Measurements from ENCODE around the gene DTX3. TPM values are rescaled to one million over a fixed set of nuclear protein-coding genes. Genes with fewer than 3 reads are reported as not detected.

DTX3 gene
- total and polyA plus RNA-seq, 9 donors, result 37.9 to 75.2 (median 56.2) TPM

DNA sequence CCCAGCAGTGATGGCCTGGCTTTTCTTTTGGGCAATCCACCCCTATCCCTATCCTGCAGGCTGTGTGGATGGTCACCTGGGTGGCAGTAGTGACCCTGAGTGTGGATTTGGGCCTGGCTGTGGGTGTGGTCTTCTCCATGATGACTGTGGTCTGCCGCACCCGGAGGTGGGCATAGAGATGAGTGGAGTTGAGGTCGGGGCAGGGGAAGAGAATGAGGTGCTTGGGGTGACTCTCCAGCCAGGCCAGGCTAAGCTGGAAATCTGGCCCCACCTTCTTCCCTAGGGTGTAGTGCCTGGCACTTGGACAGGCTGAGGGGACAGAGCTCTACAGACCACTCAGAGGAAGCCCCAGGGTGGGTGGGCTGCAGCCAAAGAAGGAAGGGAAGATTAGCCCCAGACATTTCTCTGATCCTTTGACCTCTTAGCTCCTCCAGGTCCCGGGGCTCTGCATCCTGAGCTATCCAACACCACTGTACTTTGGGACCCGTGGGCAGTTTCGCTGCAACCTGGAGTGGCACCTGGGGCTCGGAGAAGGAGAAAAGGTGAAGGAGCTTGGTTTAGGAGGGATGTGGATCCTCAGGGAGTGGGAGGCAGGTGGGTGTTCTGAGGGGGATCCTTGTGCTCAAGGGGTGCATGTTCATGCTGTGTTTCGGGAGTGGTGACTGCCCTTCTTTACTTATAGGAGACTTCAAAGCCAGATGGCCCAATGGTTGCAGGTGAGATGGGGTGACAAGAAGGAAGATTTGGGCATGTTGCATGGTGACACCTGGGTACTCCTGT is 20.0 kb downstream of the DTX3 start:
- no peak for TF ChIP-seq EP300 (IDR thresholded peaks at IDR 0.05)
- TF ChIP-seq, protein P1, sequence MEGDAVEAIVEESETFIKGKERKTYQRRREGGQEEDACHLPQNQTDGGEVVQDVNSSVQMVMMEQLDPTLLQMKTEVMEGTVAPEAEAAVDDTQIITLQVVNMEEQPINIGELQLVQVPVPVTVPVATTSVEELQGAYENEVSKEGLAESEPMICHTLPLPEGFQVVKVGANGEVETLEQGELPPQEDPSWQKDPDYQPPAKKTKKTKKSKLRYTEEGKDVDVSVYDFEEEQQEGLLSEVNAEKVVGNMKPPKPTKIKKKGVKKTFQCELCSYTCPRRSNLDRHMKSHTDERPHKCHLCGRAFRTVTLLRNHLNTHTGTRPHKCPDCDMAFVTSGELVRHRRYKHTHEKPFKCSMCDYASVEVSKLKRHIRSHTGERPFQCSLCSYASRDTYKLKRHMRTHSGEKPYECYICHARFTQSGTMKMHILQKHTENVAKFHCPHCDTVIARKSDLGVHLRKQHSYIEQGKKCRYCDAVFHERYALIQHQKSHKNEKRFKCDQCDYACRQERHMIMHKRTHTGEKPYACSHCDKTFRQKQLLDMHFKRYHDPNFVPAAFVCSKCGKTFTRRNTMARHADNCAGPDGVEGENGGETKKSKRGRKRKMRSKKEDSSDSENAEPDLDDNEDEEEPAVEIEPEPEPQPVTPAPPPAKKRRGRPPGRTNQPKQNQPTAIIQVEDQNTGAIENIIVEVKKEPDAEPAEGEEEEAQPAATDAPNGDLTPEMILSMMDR (IDR thresholded peaks at IDR 0.05), result no peak
- TF ChIP-seq POLR2A (IDR thresholded peaks at IDR 0.05), result no peak
- no peak overlapping the region for H3K4me3 ChIP-seq
- H3K36me3 ChIP-seq, result no peaks in the 10 kb centered on the region
- intact Hi-C loops (cut with DNase I), result loop anchor here in 2 of 4 donors (5.0 to 10.0 kb wide), 2 partner anchors 167 to 170 kb away; partner anchors contain the start of genes GLI1 (in 2 of the 2) and INHBE (in 2 of the 2)
- H3K9me3 ChIP-seq, result no peaks in the 10 kb centered on the region
- no peak for DNase-seq
- H3K27me3 ChIP-seq, result no peaks in the 10 kb centered on the region
- peaks cover 7% of the 10 kb centered on the region for H3K4me1 ChIP-seq (ENCODE audit: insufficient read depth)
- WGBS, 3 donors, result 79 to 84% (median 82%) methylated on average over 8 of the region's 8 CpGs
- H3K27ac ChIP-seq, result no peak overlapping the region

DNA sequence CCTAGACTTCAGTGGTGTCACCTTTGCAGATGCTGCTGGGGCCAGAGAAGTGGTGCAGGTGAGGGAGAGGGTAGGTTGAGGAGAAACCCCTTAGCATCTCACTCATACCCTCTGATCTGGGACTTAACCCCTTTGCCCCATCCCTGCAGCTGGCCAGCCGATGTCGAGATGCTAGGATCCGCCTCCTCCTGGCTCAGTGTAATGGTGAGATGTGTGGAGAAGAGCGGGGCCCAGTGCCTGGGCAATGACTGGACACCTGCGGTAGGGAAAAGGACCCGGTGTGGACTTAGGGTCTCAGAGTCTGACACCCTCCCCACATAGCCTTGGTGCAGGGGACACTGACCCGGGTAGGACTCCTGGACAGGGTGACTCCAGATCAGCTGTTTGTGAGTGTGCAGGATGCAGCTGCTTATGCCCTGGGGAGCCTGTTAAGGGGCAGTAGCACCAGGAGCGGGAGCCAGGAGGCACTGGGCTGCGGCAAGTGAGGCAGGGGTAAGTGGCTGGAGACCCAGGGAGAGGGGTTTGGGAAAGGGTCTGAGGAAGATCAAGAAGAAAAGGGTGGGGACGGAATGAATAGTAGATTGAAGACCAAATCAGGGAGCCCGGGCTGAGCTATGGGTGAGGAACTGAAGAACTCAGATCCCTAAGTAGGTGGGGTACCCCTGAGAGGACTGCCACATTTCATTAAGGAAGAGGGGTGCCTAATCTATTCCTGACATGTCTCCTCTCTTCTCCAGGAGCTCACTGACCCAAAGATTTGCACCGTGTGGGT is 20.8 kb downstream of the DTX3 start:
- H3K9me3 ChIP-seq, result no peaks in the 10 kb centered on the region
- H3K4me1 ChIP-seq (ENCODE audit: insufficient read depth), result peaks cover 7% of the 10 kb centered on the region
- intact Hi-C loops (cut with DNase I), result loop anchor here in 2 of 4 donors (5.0 to 10.0 kb wide), 2 partner anchors 168 to 171 kb away; partner anchors contain the start of genes GLI1 (in 2 of the 2) and INHBE (in 2 of the 2)
- H3K36me3 ChIP-seq, result no peaks in the 10 kb centered on the region
- 85 to 87% (median 87%) methylated on average over 12 of the region's 12 CpGs for WGBS, 3 donors
- H3K27ac ChIP-seq, result no peak overlapping the region
- no peaks in the 10 kb centered on the region for H3K27me3 ChIP-seq
- no peak overlapping the region for H3K4me3 ChIP-seq
- DNase-seq, result no peak
- TF ChIP-seq EP300 (IDR thresholded peaks at IDR 0.05) (no peak), POLR2A (IDR thresholded peaks at IDR 0.05) (no peak)
- TF ChIP-seq, protein P1 (IDR thresholded peaks at IDR 0.05), result no peak

DNA sequence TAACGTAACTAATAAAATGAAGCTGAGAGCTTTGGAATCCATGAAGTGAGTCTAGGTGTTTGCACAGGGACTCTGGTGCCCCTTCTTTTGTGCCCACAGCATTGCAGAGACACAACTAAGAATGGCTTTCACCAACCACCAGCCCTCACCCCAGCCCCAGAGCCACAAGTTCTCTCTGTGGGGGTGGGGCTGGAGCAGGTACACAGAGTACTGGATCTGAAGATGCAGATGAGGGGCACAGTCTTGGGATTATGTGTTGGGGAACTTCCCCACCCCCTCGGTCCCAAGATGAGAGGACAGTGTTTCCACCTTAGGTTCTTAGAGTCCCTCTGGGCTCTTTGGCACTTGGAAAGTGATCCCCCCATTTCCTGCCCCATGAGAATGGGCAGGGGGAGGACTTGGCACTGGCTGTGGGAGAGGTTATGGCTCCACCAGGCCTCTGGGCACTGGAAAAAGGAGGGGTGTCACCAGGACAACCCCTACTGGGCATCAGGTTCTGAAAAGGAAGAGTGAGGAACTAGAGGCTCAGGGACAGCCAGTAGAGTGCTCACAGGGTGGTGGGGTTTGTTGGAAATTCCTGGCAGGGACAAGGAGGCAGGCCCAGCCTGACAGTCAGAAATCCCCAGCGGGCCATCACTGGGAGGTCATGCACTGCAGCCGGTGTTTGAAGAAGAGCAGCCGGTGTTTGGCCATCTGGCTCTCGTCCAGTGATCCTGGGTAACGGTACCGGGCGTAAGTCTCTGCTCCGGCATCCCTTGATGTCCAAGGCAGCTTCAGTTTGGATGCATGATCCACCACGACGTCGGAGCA is 21.7 kb downstream of the DTX3 start:
- Histone ChIP-seq H3K9me3 (no peaks in the 10 kb centered on the region), H3K27ac (no peak overlapping the region), H3K4me3 (no peak overlapping the region), H3K36me3 (no peaks in the 10 kb centered on the region), H3K27me3 (no peaks in the 10 kb centered on the region), H3K4me1 (ENCODE audit: insufficient read depth) (peaks cover 5% of the 10 kb centered on the region)
- DNase-seq, result peak in 2 of 5 donors; percentile 13 to 15
- TF ChIP-seq, protein P1 (IDR thresholded peaks at IDR 0.05), result no peak
- TF ChIP-seq POLR2A (IDR thresholded peaks at IDR 0.05) (no peak), EP300 (IDR thresholded peaks at IDR 0.05) (no peak)
- WGBS, 3 donors, result 41 to 50% (median 46%) methylated on average over 13 of the region's 13 CpGs
- intact Hi-C loops (cut with DNase I), result loop anchor here in 2 of 4 donors (5.0 to 10.0 kb wide), 2 partner anchors 169 to 172 kb away; partner anchors contain the start of genes GLI1 (in 2 of the 2) and INHBE (in 2 of the 2)
